HepG2 (cell line): Measurements from ENCODE around the gene TAL2. TPM values are rescaled to one million over a fixed set of nuclear protein-coding genes. Genes with fewer than 3 reads are reported as not detected.

Experiments
- FOSL1 ChIP-seq: sonication (generic); formaldehyde crosslinking; IDR thresholded peaks from 2 replicates; pipeline ENCODE4 v1.9.0; 2021; ENCODE audit warnings: missing genetic modification reagents, borderline replicate concordance
- GFI1 ChIP-seq: sonication (generic); formaldehyde crosslinking; IDR thresholded peaks from 2 replicates; pipeline ENCODE4 v1.5.0; 2020; ENCODE audit warnings: missing genetic modification reagents, mild to moderate bottlenecking, borderline replicate concordance
- KDM5B ChIP-seq: sonication (generic); formaldehyde crosslinking; IDR thresholded peaks from 2 replicates; pipeline ENCODE4 v1.4.0; 2020; ENCODE audit warnings: missing genetic modification reagents, mild to moderate bottlenecking, borderline replicate concordance
- MAZ ChIP-seq, 2 experiments: sonication (generic) in 1 of 2; formaldehyde crosslinking in 1 of 2; IDR thresholded peaks; 2 replicates each; pipeline versions ENCODE4 v1.5.0 to v1.6.1; 2012 to 2020; ENCODE audit warnings: low read depth in 2 of 2, mild to moderate bottlenecking in 2 of 2, borderline replicate concordance in 1 of 2, improper control_type of control experiment in 1 of 2, low read length in 1 of 2, missing genetic modification reagents in 1 of 2, moderate library complexity in 1 of 2
- NAIF1 ChIP-seq: sonication (generic); formaldehyde crosslinking; IDR thresholded peaks from 2 replicates; pipeline ENCODE4 v1.5.0; 2020; ENCODE audit warnings: mild to moderate bottlenecking, missing genetic modification reagents, borderline replicate concordance
- NFE2L1 ChIP-seq: sonication (generic); formaldehyde crosslinking; IDR thresholded peaks from 2 replicates; pipeline ENCODE4 v1.4.0; 2020; ENCODE audit warnings: missing genetic modification reagents, mild to moderate bottlenecking, borderline replicate concordance
- NFE2L2 ChIP-seq: fragments of 150-350 bp; IDR thresholded peaks from 2 replicates; pipeline ENCODE4 v1.6.1; 2014; ENCODE audit warnings: low read length
- NR3C1 ChIP-seq: sonication (generic); formaldehyde crosslinking; IDR thresholded peaks from 2 replicates; pipeline ENCODE4 v1.4.0; 2020; ENCODE audit warnings: missing genetic modification reagents
- RFX5 ChIP-seq: IDR thresholded peaks from 2 replicates; pipeline ENCODE4 v1.6.1; 2011; ENCODE audit warnings: low read depth, low read length, improper control_type of control experiment
- RNF219 ChIP-seq: sonication (generic); formaldehyde crosslinking; IDR thresholded peaks from 2 replicates; pipeline ENCODE4 v1.5.0; 2020; ENCODE audit warnings: mild to moderate bottlenecking, missing genetic modification reagents
- SOX6 ChIP-seq, 2 experiments: fragments of 450-650 bp in 1 of 2; sonication (generic) in 1 of 2; formaldehyde crosslinking in 1 of 2; IDR thresholded peaks; 2 replicates each; pipeline versions ENCODE4 v1.4.0 to v1.6.1; 2017 to 2020; ENCODE audit warnings: antibody characterized with exemption in 1 of 2, mild to moderate bottlenecking in 1 of 2, missing genetic modification reagents in 1 of 2
- SRSF1 ChIP-seq: fragments of 200-400 bp; formaldehyde crosslinking; optimal IDR thresholded peaks from 2 replicates; pipeline ENCODE3; 2017; ENCODE audit warnings: mild to moderate bottlenecking, low read depth, low read length, moderate library complexity
- ZMYM4 ChIP-seq: sonication (generic); formaldehyde crosslinking; IDR thresholded peaks from 2 replicates; pipeline ENCODE4 v1.8.1; 2023; ENCODE audit warnings: mild to moderate bottlenecking, missing genetic modification reagents
- ZNF292 ChIP-seq: sonication (generic); formaldehyde crosslinking; IDR thresholded peaks from 2 replicates; pipeline ENCODE4 v1.8.1; 2022; ENCODE audit warnings: mild to moderate bottlenecking, low read depth, missing genetic modification reagents, borderline replicate concordance
- ZSCAN20 ChIP-seq: sonication (generic); formaldehyde crosslinking; IDR thresholded peaks from 2 replicates; pipeline ENCODE4 v1.4.0; 2020; ENCODE audit warnings: missing genetic modification reagents, mild to moderate bottlenecking, borderline replicate concordance
- polyA plus RNA-seq, 8 experiments: library from polyadenylated mRNA; depleted of rRNA in 3 of 8; stranded (reverse) in 7 of 8; unstranded in 1 of 8; fragments of >200 nt; fragmentation: Illumina TruSeq in 4 of 8; extraction: Trizol in 4 of 8; gene quantifications; 2 replicates each; pipeline versions ENCODE4 v1.2.1 to v1.2.3, GENCODE V29; 2011 to 2016; ENCODE audit warnings: low read depth in 4 of 8, missing spikeins in 1 of 8, mixed read lengths in 1 of 8; ENCODE audit not compliant: insufficient read depth in 1 of 8
- total RNA-seq, 5 experiments: library from RNA; depleted of rRNA; stranded (reverse); fragments of >200 nt; fragmentation: Illumina TruSeq; extraction: Trizol; gene quantifications; 2 replicates each; pipeline ENCODE4 v1.2.3, GENCODE V29; 2016; ENCODE audit warnings: low read depth in 1 of 5
- TF ChIP-seq, protein P1 (sequence below): sonication (generic); formaldehyde crosslinking; IDR thresholded peaks from 2 replicates; pipeline ENCODE4 v1.4.0; 2020; ENCODE audit warnings: missing genetic modification reagents
- TF ChIP-seq, protein P2 (sequence below): sonication (generic); formaldehyde crosslinking; conservative IDR thresholded peaks from 2 replicates; pipeline ENCODE4 v1.5.0; 2020; ENCODE audit warnings: missing genetic modification reagents
- TF ChIP-seq, protein P3 (sequence below), 2 experiments: sonication (generic) in 1 of 2; formaldehyde crosslinking in 1 of 2; IDR thresholded peaks; 2 replicates each; pipeline versions ENCODE4 v1.4.0 to v1.6.1; 2018 to 2020; ENCODE audit warnings: missing genetic modification reagents in 2 of 2, borderline replicate concordance in 1 of 2, low read depth in 1 of 2, mild to moderate bottlenecking in 1 of 2, missing biosample characterization in 1 of 2
- TF ChIP-seq, protein P4 (sequence below): sonication (generic); formaldehyde crosslinking; IDR thresholded peaks from 2 replicates; pipeline ENCODE4 v1.5.0; 2020; ENCODE audit warnings: missing genetic modification reagents

TAL2 gene
- total and polyA plus RNA-seq, 2 of the 13 experiments (the other 11 are each of a cell fraction or from before 2014, with no cell fraction given): 0.22 TPM; not detected in 1

- TF ChIP-seq, protein P1, sequence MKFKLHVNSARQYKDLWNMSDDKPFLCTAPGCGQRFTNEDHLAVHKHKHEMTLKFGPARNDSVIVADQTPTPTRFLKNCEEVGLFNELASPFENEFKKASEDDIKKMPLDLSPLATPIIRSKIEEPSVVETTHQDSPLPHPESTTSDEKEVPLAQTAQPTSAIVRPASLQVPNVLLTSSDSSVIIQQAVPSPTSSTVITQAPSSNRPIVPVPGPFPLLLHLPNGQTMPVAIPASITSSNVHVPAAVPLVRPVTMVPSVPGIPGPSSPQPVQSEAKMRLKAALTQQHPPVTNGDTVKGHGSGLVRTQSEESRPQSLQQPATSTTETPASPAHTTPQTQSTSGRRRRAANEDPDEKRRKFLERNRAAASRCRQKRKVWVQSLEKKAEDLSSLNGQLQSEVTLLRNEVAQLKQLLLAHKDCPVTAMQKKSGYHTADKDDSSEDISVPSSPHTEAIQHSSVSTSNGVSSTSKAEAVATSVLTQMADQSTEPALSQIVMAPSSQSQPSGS: peak; percentile 24; the same call in 1 of the 2 replicates
- TF ChIP-seq NAIF1 (CRISPR knock-in tag) (no peak), ZSCAN20 (CRISPR knock-in tag) (peak; percentile 71; the same call in 1 of the 2 replicates), KDM5B (CRISPR knock-in tag) (peak; percentile 49; the same call in 1 of the 2 replicates), SOX6 (IDR thresholded peaks at IDR 0.05) (no peak), SOX6 (CRISPR knock-in tag; IDR thresholded peaks at IDR 0.05) (peak; percentile 30; the same call in 1 of the 2 replicates), GFI1 (no peak), SRSF1 (no peak), ZMYM4 (peak; percentile 9; the same call in 1 of the 2 replicates), MAZ (IDR thresholded peaks at IDR 0.05; ENCODE audit: borderline replicate concordance, low read depth, low read length) (no peak), MAZ (CRISPR knock-in tag; IDR thresholded peaks at IDR 0.05; ENCODE audit: low read depth) (peak; percentile 44; the same call in 1 of the 2 replicates), NFE2L1 (no peak), NFE2L2 (no peak), NR3C1 (CRISPR knock-in tag) (no peak), RNF219 (no peak), RFX5 (no peak), ZNF292 (CRISPR knock-in tag) (peak; percentile 97), FOSL1 (CRISPR knock-in tag) (no peak)
- TF ChIP-seq, protein P2, sequence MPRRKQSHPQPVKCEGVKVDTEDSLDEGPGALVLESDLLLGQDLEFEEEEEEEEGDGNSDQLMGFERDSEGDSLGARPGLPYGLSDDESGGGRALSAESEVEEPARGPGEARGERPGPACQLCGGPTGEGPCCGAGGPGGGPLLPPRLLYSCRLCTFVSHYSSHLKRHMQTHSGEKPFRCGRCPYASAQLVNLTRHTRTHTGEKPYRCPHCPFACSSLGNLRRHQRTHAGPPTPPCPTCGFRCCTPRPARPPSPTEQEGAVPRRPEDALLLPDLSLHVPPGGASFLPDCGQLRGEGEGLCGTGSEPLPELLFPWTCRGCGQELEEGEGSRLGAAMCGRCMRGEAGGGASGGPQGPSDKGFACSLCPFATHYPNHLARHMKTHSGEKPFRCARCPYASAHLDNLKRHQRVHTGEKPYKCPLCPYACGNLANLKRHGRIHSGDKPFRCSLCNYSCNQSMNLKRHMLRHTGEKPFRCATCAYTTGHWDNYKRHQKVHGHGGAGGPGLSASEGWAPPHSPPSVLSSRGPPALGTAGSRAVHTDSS (CRISPR knock-in tag): no peak
- TF ChIP-seq, protein P3, sequence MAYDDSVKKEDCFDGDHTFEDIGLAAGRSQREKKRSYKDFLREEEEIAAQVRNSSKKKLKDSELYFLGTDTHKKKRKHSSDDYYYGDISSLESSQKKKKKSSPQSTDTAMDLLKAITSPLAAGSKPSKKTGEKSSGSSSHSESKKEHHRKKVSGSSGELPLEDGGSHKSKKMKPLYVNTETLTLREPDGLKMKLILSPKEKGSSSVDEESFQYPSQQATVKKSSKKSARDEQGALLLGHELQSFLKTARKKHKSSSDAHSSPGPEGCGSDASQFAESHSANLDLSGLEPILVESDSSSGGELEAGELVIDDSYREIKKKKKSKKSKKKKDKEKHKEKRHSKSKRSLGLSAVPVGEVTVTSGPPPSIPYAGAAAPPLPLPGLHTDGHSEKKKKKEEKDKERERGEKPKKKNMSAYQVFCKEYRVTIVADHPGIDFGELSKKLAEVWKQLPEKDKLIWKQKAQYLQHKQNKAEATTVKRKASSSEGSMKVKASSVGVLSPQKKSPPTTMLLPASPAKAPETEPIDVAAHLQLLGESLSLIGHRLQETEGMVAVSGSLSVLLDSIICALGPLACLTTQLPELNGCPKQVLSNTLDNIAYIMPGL (CRISPR knock-in tag; IDR thresholded peaks at IDR 0.05; ENCODE audit: borderline replicate concordance in 1 of 2, low read depth in 1 of 2): peak; percentile 50 to 62; a peak in 2 of 4 replicates
- TF ChIP-seq, protein P4, sequence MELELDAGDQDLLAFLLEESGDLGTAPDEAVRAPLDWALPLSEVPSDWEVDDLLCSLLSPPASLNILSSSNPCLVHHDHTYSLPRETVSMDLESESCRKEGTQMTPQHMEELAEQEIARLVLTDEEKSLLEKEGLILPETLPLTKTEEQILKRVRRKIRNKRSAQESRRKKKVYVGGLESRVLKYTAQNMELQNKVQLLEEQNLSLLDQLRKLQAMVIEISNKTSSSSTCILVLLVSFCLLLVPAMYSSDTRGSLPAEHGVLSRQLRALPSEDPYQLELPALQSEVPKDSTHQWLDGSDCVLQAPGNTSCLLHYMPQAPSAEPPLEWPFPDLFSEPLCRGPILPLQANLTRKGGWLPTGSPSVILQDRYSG: no peak
Observed at GRCh38 chr9:105694848-105695581, 32.8 kb downstream of the TAL2 start (continued).
